Hepatocyte (in vitro differentiated cells): ENCODE measurements around the gene KLLN. TPM values are rescaled to one million over a fixed set of nuclear protein-coding genes. Genes with fewer than 3 reads are reported as not detected.
"Not testable (repeated sequence)": the region's sequence is repeated elsewhere in the genome, so short reads cannot be mapped to it uniquely, and the experiment has no call there.

ENCODE experiments used
- DNase-seq: peaks from one replicate; pipeline ENCODE4 v3.0.0-alpha.2; 2016; ENCODE audit warnings: low spot score
- H2AFZ ChIP-seq: fragments of 200-600 bp; sonication (generic); 2 replicates; pipeline ENCODE4 v1.6.0; 2016; ENCODE audit warnings: antibody characterized with exemption, mild to moderate bottlenecking
- H3K27ac ChIP-seq: fragments of 200-600 bp; sonication (generic); 2 replicates; pipeline ENCODE4 v1.5.1; 2016; ENCODE audit warnings: mild to moderate bottlenecking
- H3K27me3 ChIP-seq: fragments of 200-600 bp; sonication (generic); 2 replicates; pipeline ENCODE4 v1.6.1; 2016
- H3K36me3 ChIP-seq: fragments of 200-600 bp; sonication (generic); replicated peaks from 2 replicates; pipeline ENCODE4 v1.5.1; 2016; ENCODE audit warnings: low read depth; ENCODE audit not compliant: insufficient read depth
- H3K4me1 ChIP-seq: fragments of 200-600 bp; sonication (generic); 2 replicates; pipeline ENCODE4 v1.5.1; 2016; ENCODE audit warnings: mild to moderate bottlenecking, moderate library complexity; ENCODE audit not compliant: insufficient read depth
- H3K4me2 ChIP-seq: fragments of 200-600 bp; sonication (generic); 2 replicates; pipeline ENCODE4 v1.6.0; 2016
- H3K4me3 ChIP-seq: fragments of 200-600 bp; sonication (generic); 2 replicates; pipeline ENCODE4 v1.5.1; 2016; ENCODE audit warnings: mild to moderate bottlenecking
- H3K79me2 ChIP-seq: fragments of 200-600 bp; sonication (generic); 2 replicates; pipeline ENCODE4 v1.6.0; 2017; ENCODE audit warnings: mild to moderate bottlenecking
- H3K9me2 ChIP-seq: fragments of 200-600 bp; sonication (generic); replicated peaks from 2 replicates; pipeline ENCODE4 v1.6.0; 2017; ENCODE audit warnings: mild to moderate bottlenecking; ENCODE audit not compliant: insufficient read depth
- H3K9me3 ChIP-seq: fragments of 200-600 bp; sonication (generic); 2 replicates; pipeline ENCODE4 v1.5.1; 2016; ENCODE audit warnings: low read depth, mild to moderate bottlenecking
- H4K20me1 ChIP-seq: fragments of 200-600 bp; sonication (generic); 2 replicates; pipeline ENCODE4 v1.6.0; 2016; ENCODE audit warnings: mild to moderate bottlenecking; ENCODE audit not compliant: insufficient read depth, poor library complexity, severe bottlenecking
- EZH2 ChIP-seq: fragments of 200-600 bp; sonication (generic); IDR thresholded peaks from 2 replicates; pipeline ENCODE4 v1.6.1; 2016; ENCODE audit warnings: antibody characterized with exemption, mild to moderate bottlenecking, borderline replicate concordance
- EZH2phosphoT487 ChIP-seq: fragments of 200-600 bp; sonication (generic); IDR thresholded peaks from one replicate; pipeline ENCODE4 v1.6.1; 2018; ENCODE audit warnings: antibody characterized with exemption, mild to moderate bottlenecking, low read depth, moderate library complexity; ENCODE audit not compliant: unreplicated experiment, severe bottlenecking
- WGBS: methylation state at CpG from one replicate; pipeline ENCODE4 v1.1.6; 2016; ENCODE audit warnings: low lambda C conversion rate; ENCODE audit errors: missing lambda C conversion rate; 5-methylcytosine and 5-hydroxymethylcytosine counted together
- polyA plus RNA-seq: library from polyadenylated mRNA; unstranded; fragments of >200 nt; fragmentation: Nextera tagmentation; extraction: Ambion mirVana; gene quantifications from 2 replicates; pipeline ENCODE4 v1.2.1, GENCODE V29; 2016
- total RNA-seq: library from RNA; depleted of rRNA; stranded (reverse); fragments of >200 nt; gene quantifications from 2 replicates; pipeline ENCODE4 v1.2.3, GENCODE V29; 2014
- TF ChIP-seq, protein P1 (sequence below): fragments of 200-600 bp; sonication (generic); IDR thresholded peaks from 2 replicates; pipeline ENCODE4 v1.5.1; 2016; ENCODE audit warnings: antibody characterized with exemption, mild to moderate bottlenecking; ENCODE audit not compliant: poor library complexity

Gene KLLN
- total and polyA plus RNA-seq, 2 experiments from 2014 or later: 0.21 to 0.53 TPM

DNA sequence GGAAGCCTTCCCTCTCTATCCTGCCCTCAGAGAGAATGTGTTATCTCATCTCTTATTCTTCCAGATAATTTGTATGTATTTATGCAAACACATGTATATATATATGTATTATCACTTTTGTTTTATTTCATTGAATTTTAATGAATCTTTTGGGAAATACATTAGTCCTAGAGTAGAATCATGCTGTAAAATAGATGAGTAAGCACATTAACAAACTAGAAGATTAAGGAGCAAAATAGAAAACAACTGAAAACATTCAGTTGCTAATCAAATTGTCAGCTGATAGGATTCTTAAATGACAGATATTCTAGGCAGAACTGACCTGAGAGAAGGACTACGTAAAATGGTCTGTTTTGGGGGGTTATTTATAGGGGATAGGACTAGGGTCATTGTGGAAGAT is 11.2 kb downstream of the KLLN start:
- Histone ChIP-seq H3K4me1 (no peaks in the 10 kb centered on the region), H3K27me3 (no peaks in the 10 kb centered on the region), H2AFZ (no peak overlapping the region), H3K9me2 (no peaks in the 10 kb centered on the region), H3K9me3 (no peaks in the 10 kb centered on the region), H3K4me2 (no peak overlapping the region), H3K36me3 (no peaks in the 10 kb centered on the region), H4K20me1 (no peaks in the 10 kb centered on the region), H3K4me3 (no peak overlapping the region), H3K79me2 (no peaks in the 10 kb centered on the region), H3K27ac (no peak overlapping the region)
- WGBS: 96% methylated on average over 1 of the region's 1 CpG
- DNase-seq: no peak
- TF ChIP-seq EZH2phosphoT487 (no peak), EZH2 (no peak)
- TF ChIP-seq, protein P1, sequence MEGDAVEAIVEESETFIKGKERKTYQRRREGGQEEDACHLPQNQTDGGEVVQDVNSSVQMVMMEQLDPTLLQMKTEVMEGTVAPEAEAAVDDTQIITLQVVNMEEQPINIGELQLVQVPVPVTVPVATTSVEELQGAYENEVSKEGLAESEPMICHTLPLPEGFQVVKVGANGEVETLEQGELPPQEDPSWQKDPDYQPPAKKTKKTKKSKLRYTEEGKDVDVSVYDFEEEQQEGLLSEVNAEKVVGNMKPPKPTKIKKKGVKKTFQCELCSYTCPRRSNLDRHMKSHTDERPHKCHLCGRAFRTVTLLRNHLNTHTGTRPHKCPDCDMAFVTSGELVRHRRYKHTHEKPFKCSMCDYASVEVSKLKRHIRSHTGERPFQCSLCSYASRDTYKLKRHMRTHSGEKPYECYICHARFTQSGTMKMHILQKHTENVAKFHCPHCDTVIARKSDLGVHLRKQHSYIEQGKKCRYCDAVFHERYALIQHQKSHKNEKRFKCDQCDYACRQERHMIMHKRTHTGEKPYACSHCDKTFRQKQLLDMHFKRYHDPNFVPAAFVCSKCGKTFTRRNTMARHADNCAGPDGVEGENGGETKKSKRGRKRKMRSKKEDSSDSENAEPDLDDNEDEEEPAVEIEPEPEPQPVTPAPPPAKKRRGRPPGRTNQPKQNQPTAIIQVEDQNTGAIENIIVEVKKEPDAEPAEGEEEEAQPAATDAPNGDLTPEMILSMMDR: no peak

DNA sequence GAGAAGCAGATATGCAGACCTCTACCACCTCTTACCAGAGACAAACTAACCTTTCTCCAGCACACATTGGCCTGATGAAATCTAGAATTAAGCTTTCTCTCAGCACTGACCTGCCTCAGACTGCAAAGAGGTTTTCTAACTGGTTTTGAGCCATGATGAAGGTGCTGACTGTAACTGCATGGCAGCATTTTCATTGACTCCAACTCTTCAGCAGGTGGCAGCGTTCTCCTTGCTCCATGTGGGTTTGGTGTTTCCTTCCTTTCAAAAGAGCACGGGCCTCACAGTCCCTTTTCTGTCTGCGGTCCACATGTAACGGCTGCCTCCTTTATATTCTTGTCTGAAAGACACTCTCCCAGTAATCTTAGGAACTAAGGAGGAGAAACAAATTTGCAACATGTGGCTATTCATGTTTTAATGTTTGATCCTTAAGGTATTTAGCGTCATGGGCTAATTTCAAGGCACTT is 12.6 kb downstream of the KLLN start:
- Histone ChIP-seq H3K36me3 (no peaks in the 10 kb centered on the region), H3K4me3 (no peak overlapping the region), H3K27me3 (no peaks in the 10 kb centered on the region), H3K27ac (no peak overlapping the region), H3K4me1 (no peaks in the 10 kb centered on the region), H3K9me3 (no peaks in the 10 kb centered on the region), H4K20me1 (no peaks in the 10 kb centered on the region), H2AFZ (peak overlapping the region; percentile 29), H3K4me2 (no peak overlapping the region), H3K79me2 (no peaks in the 10 kb centered on the region), H3K9me2 (no peaks in the 10 kb centered on the region)
- no peak for TF ChIP-seq EZH2
- TF ChIP-seq, protein P1: peak; percentile 75
- WGBS: 14% methylated on average over 5 of the region's 5 CpGs
- DNase-seq: peak; percentile 79

DNA sequence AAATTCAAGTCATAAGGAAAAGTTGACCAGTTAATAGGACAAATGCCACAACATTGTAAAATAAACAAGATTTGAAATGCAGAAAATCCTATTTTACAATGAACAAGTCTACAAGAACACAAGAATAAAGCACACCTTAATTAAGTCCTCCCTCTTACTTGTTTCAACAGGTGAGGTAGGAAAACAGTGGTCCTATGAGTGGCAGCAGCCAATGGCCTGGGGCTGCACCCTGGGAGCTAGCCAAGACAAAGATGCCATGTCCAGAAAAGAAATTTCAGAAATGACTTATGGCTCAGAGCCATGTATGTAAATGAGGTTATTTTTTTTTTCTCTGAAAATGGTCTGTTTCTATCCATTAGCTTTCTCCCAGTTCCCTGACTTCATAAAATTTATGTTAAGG is 14.3 kb downstream of the KLLN start:
- Histone ChIP-seq H3K4me2 (no peak overlapping the region), H3K4me1 (no peaks in the 10 kb centered on the region), H3K9me3 (no peaks in the 10 kb centered on the region), H3K79me2 (no peaks in the 10 kb centered on the region), H3K9me2 (no peaks in the 10 kb centered on the region), H3K36me3 (no peaks in the 10 kb centered on the region), H2AFZ (no peak overlapping the region), H4K20me1 (no peaks in the 10 kb centered on the region), H3K27ac (no peak overlapping the region), H3K4me3 (no peak overlapping the region), H3K27me3 (no peaks in the 10 kb centered on the region)
- no peak for DNase-seq
- TF ChIP-seq, protein P1: no peak
- TF ChIP-seq EZH2 (no peak), EZH2phosphoT487 (no peak)

DNA sequence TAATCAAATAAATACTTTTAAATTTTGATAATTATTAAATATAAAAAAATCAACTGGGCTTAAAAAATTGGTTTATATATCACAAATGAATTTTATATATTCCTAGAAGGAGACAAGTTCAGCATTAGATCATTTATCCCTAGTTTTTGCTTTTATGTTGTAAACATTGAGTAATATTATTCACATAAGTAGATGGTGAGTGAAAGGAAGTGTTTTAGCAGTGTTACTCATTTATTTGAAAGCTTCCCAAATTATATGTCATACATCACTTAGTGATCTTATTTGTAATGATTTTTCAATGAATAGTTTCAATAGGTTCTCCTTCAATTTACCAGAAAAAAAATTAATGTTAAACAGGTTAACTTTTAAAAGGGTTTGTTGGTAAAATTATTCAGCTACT is 15.8 kb downstream of the KLLN start:
- Histone ChIP-seq H3K9me3 (no peaks in the 10 kb centered on the region), H3K4me3 (no peak overlapping the region), H2AFZ (no peak overlapping the region), H3K9me2 (no peaks in the 10 kb centered on the region), H3K27ac (no peak overlapping the region), H4K20me1 (no peaks in the 10 kb centered on the region), H3K36me3 (no peaks in the 10 kb centered on the region), H3K4me1 (peaks cover 2% of the 10 kb centered on the region), H3K4me2 (no peak overlapping the region), H3K27me3 (no peaks in the 10 kb centered on the region), H3K79me2 (no peaks in the 10 kb centered on the region)
- DNase-seq: no peak
- TF ChIP-seq, protein P1: no peak
- TF ChIP-seq EZH2phosphoT487: no peak
- no peak for TF ChIP-seq EZH2

DNA sequence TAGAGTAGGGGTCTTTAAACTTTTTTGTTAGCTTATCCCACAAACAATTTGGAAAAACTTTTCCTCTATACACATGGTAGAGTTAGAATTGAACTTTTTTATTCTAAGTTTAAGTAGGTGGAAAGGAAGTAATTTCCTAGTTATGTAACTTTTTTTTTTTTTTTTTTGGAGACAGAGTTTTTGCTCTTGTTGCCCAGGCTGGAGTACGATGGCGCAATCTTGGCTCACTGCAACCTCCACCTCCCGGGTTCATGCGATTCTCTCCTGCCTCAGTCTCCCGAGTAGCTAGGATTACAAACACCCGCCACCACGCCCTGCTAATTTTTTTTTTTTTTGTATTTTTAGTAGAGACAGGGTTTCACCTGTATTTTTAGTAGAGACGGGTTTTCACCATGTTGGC is 16.6 kb downstream of the KLLN start:
- not testable (repeated sequence) for H3K36me3 ChIP-seq, H2AFZ ChIP-seq, H3K9me3 ChIP-seq, H3K4me3 ChIP-seq, H3K79me2 ChIP-seq, H3K4me1 ChIP-seq, H3K4me2 ChIP-seq, DNase-seq, H4K20me1 ChIP-seq, H3K9me2 ChIP-seq, H3K27me3 ChIP-seq
- 98% methylated on average over 8 of the region's 8 CpGs for WGBS
- peak overlapping the region; percentile 18 for H3K27ac ChIP-seq
